Measurements from ENCODE around the gene FGD4. TPM values are rescaled to one million over a fixed set of nuclear protein-coding genes. Genes with fewer than 3 reads are reported as not detected.
"Not testable (repeated sequence)": the region's sequence is repeated elsewhere in the genome, so short reads cannot be mapped to it uniquely, and the experiment has no call there.

FGD4 gene
- total RNA-seq, 1 experiment from 2014 or later: 3.0 TPM

GRCh38 chr12:32522331-32523221 lies 123.2 kb downstream of the FGD4 start:
- no peak for DNase-seq (ENCODE audit: low read depth)

DNA sequence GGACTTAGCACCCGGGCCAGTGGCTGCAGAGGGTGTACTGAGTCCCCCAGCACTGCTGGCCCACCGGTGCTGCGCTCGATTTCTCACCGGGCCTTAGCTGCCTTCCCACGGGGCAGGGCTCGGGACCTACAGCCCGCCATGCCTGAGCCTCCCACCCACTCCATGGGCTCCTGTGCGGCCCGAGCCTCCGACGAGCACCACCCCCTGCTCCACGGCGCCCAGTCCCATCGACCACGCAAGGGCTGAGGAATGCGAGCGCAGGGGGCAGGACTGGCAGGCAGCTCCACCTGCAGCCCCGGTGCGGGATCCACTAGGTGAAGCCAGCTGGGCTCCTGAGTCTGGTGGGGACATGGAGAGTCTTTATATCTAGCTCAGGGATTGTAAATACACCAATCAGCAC lies 126.4 kb downstream of the FGD4 start:
- not testable (repeated sequence) for DNase-seq (ENCODE audit: low read depth)

DNA sequence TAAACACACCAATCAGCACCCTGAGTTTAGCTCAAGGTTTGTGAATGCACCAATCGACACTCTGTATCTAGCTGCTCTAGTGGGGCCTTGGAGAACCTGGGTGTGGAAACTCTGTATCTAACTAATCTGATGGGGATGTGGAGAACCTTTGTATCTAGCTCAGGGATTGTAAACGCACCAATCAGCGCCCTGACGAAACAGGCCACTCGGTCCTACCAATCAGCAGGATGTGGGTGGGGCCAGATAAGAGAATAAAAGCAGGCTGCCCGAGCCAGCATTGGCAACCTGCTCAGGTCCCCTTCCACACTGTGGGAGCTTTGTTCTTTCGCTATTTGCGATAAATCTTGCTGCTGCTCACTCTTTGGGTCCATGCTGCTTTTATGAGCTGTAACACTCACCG lies 127.0 kb downstream of the FGD4 start:
- not testable (repeated sequence) for DNase-seq (ENCODE audit: low read depth)

DNA sequence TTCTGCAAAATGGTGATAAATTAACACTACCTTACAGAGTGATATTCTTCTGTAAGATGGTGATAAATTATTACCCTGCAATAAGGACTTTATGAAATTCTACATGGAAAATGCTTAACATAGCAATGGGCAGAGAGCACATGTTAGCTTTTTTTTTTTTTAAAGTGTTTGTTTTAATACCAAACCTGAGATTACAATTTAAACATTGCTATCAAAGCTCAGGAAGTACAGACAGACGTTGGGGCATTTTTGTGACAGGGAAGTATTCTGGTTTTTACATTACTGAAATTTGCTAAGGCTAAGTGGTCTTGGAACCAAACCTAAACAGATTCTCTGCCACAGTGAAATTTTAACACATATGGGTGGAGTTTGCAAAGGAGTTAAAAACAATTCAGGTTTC lies 133.1 kb downstream of the FGD4 start:
- DNase-seq (ENCODE audit: low read depth): no peak

DNA sequence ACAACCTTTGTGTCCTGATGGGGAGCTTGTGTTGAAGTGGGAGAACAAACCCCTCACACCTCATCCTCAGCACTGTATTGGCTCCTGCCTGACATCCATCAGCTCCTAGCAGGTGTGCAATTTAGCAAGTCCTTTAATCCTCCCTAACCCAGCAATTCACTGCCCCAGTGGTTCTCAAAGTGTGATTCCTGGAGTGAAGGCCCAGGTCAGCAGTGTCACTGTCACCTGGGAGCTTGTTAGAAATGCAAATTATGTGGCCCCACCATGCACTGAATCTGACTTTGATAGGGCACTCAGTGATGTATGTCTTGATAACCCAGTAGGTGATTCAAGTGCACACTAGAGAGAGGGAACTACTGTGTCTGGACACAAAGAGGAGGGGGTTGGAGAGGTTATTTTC lies 133.6 kb downstream of the FGD4 start:
- DNase-seq (ENCODE audit: low read depth): no peak

- not testable (repeated sequence) for DNase-seq (ENCODE audit: low read depth)
These were observed 134.1 kb downstream of the FGD4 start for GRCh38 chr12:32533506-32533905.

DNA sequence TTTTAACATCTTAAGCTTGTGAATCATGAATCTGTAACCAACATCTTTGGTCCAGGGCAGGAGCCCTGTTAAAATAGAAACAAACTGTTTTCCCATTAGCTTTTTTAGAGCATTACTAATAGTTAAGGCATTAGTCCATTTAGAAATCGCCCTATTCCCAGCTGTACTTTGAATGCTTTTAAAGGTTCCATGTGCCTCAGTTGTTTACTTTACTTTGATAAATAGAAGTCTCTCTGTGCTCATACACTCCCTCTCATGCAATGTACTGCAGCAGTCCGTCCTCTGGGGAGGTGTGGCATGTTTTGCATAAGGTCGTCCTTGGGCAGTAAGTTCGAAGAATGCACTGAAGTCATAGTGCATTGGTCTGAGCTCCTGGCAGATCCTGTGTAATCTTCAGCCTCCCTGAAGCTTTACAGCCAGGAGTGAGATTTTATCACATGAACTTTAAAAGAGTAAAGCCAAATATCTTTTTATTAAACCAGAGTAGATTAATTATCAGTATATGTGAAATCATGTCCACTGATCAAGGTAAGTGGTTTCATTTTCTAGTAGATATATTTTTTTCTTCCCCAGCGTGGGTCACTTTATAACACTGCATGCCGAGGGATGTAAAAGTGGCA lies 134.7 kb downstream of the FGD4 start:
- DNase-seq (ENCODE audit: low read depth): peak; percentile 84

DNA sequence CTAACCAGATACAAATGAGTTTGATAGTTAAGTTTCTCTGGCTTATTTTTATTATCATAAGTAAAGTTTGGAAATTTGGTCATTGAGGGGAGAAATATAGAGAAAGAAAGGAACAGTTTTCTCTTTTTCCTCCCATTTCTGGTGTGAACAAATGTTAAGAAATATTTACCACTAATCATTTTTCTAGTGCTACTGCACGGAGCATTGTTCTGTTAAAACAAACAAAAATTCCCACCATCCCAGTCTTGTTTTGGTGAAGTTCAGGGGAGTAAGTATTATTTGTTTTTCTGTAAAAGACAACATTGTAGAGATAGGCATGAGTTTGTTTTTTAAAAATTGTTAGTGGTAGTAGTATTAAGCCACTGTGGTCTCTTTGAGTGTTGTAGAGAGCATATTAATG lies 135.3 kb downstream of the FGD4 start:
- DNase-seq (ENCODE audit: low read depth): no peak

GRCh38 chr12:32535288-32535999 lies 136.1 kb downstream of the FGD4 start:
- peak; percentile 76 for DNase-seq (ENCODE audit: low read depth)

DNA sequence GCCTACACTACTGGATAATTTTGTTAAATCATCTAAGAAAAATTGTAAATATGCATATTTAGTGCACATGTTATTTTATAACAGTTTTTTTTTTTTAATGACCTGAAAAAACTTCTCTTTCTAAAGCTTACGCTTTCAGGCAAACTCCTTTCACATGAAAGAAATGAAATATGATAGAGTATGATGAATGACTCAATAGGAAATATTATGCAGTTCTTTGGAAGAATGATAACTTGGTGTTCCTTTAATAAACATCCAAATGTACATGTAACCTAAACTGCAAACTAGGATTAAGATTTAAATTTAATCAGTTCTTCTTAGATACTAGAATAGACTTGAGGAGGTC lies 136.6 kb downstream of the FGD4 start:
- DNase-seq (ENCODE audit: low read depth): no peak

DNA sequence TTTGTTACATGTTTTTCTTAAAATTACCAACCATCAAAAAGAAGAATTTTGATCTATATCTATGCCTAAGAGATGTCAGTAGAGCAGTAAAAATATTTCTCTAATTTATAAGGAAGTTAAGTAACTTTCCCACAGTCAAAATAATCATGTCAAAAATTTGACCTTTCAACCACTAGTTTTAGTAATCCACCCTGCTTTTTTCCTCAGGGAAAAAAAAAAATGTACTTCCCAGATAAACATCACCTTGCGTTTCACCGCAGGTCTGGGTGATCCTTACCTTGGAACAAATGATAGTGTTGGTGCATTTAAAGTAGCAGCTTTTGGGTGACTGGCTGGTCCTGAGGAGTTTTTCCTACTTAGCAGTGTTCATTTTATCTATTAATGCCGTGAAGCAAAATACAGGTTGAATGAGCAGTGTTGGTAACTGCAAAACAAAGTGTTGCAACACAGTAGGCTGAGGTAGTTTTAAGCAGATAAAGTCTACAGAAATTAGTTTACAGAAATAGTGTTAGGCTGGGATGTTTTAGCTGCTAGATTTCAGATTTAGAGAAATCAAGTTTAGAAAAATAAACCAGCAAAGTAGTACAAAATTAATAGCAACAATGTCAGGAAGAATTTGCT lies 142.5 kb downstream of the FGD4 start:
- peak; percentile 37 for DNase-seq (ENCODE audit: low read depth)

DNA sequence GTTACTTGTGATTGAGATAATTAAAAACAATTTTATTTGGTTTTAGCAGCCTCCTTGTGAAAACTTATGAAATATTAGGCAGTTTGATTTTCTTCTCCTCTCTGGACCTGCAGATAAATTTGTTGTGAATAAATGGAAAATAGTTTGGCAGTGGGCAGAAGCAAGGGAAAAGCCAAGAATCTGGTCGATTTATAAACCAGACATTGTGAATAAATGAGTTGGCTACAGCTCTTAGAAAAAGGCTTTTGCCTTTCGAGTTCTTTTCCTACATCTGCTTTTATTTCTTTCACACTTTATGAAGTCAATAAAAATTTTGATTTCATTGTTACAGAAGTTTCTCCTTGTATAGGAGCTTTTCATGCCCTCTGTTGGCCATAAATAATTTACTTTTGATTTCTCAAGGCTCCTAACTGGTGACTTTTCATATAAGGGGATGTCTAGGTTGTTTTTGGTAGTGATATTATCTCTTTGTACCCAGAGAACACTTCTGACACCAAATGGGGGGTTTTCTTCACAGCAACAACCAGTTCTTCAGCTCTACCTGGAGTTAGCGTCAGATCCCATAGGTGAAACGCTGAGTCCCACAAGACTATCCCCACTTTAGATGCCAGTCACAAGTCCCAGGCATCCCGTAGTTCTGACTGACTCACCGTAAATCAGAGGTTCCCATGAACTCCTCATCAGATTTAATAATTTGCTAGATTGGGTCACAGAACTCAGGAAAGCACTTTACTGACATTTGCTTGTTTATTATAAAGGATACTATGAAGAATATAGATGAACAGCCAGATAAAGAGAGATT lies 143.3 kb downstream of the FGD4 start:
- no peak for DNase-seq (ENCODE audit: low read depth)

DNA sequence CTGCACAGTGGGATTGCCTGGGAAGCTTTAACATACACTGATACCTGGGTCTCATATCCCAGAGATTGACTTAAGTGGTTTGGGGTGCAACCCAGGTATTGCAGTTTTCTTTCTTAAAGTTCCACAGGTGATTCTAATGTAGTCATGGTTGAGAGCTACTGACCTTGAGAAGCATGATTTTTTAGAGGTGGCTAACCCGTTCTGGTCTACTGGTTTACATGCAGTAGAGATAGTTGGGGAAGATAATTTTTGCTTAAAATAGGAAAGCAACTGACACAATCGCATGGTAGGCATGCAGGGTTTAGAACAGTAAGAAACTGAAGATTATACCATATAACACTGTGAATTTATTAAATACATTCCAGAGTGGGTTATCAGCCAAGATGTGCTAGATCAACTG lies 145.5 kb downstream of the FGD4 start:
- no peak for DNase-seq (ENCODE audit: low read depth)

GRCh38 chr12:32545413-32545980 lies 146.1 kb downstream of the FGD4 start:
- DNase-seq (ENCODE audit: low read depth): no peak

DNA sequence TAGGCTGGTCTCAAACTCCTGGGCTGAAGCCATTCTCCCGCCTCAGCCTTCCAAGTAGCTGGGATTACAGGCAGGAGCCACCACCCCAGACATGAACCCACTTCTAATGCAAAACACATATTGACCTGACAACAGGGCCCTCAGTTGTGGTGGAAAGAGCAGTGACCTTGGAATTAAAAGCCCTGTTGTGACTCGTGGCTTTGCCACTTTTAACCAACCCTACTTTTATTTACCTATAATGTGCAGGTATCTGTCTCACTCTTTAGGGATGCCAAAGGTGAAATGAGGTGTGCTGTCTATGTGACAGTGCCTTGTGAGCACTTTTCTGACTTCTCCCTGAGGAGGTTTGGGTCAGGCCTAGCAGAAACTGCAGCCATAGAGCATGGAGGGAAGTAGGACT lies 146.9 kb downstream of the FGD4 start:
- DNase-seq (ENCODE audit: low read depth): no peak

- DNase-seq (ENCODE audit: low read depth): peak; percentile 94
These were observed 149.4 kb downstream of the FGD4 start for GRCh38 chr12:32548691-32549281.

DNA sequence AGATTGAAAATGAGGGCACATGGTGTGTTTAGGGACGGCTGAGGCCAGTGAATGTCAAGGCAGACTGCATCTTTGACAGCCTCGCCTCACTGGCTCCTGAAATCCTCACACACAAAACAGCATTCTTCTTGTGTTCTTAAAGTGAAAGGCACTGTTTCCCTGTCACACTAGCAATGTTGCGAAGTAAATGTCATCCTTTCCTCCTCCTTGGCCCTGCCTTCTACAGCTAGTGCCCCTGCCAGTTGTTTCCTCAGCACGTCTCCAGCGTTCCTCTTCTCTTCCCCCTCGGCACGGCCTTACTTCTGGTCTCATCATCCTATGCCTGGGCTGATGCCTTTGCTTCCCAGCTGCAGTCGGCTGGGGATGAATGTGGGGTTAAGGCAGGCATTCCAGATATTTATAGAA lies 150.3 kb downstream of the FGD4 start:
- DNase-seq (ENCODE audit: low read depth): no peak

GRCh38 chr12:32551058-32551457 lies 151.7 kb downstream of the FGD4 start:
- no peak for DNase-seq (ENCODE audit: low read depth)

DNA sequence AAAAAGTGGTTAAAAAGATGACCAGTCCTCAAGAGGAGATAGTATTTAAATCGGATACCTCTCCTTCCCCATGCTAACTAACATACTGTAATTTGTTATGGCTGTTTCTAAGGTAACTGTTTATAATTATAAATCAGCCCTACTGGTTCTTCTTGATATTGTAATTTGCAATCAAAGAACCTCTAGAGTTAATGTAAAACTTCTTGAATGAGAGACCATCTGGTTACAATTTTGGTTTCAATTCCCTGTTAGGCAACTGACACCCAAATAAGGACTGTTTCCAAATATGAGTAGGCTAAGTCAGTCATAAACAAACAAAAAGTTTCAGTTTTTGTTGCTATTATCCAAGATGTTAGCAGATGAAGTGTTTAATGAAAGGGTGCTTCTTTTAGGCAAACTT lies 159.5 kb downstream of the FGD4 start:
- peak; percentile 56 for DNase-seq (ENCODE audit: low read depth)

DNA sequence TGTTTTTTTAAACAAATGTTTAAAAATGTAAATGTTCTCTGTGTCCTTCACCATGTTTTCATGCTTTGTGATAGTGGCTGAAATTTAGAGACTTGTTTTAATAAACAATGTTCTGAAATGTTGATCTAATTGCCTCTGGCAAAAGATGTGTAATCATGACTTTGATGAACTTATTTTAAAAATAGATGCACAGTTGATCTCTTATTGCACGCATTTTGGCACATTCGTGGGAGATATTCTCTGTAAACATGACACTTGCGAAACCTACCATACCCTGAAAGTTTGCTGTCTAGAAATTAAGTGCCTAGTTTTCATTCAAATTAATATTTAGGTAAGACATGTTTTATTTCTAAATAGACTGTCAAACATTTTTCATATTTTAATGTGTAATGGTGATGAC lies 160.1 kb downstream of the FGD4 start:
- peak; percentile 18 for DNase-seq (ENCODE audit: low read depth)

DNA sequence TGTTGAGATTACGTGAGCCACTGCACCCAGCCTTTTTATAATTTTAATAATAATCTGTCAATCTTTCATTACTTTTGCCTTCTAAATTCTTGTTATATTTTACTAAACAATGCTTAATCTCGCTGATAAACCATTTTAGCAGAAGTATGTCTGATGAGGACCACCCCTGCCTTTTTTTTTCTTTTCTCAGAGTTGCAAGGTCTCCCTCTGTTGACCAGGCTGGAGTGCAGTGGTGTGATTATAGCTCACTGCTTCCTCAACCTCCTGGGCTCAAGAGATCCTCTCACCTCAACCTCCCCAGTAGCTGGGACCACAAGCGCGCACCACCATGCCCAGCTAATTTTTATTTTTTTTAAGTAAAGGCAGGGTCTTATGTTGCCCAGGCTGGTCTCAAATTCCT lies 161.2 kb downstream of the FGD4 start:
- DNase-seq (ENCODE audit: low read depth): no peak

Data from M059J (cell line).